Testis (tissue), 2 donors: Measurements from ENCODE around the gene EDEM3.

ENCODE experiments used
- POLR2A ChIP-seq: fragments of 450-650 bp; IDR thresholded peaks from one replicate; pipeline ENCODE4 v1.6.1; 2017; ENCODE audit warnings: antibody characterized with exemption, mild to moderate bottlenecking, moderate library complexity
- TF ChIP-seq, protein P1 (sequence below), 3 experiments: fragments of 450-650 bp in 2 of 3; fragments of 200-600 bp in 1 of 3; sonication (generic) in 1 of 3; IDR thresholded peaks; one replicate each; pipeline ENCODE4 v1.5.1; 2016 to 2019; ENCODE audit warnings: antibody characterized with exemption in 3 of 3, mild to moderate bottlenecking in 2 of 3, moderate library complexity in 1 of 3

DNA sequence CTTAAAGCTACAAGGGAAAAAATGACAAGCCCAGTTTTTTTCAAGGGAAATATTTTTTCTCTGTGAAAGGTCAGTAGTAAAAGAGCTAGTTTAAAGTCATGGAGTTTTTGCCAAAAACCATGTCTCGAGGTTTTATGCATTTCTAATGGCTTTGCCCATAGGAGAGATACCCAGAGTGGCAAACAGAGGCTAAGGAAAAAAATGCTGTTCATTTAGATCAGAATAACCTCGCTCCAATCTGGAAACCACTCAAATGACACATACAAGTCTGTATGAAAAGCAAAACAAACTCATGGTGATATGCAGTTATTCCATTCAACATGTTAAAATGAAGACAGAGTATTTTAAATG, 36.9 kb upstream of the EDEM3 start:
- TF ChIP-seq, protein P1, sequence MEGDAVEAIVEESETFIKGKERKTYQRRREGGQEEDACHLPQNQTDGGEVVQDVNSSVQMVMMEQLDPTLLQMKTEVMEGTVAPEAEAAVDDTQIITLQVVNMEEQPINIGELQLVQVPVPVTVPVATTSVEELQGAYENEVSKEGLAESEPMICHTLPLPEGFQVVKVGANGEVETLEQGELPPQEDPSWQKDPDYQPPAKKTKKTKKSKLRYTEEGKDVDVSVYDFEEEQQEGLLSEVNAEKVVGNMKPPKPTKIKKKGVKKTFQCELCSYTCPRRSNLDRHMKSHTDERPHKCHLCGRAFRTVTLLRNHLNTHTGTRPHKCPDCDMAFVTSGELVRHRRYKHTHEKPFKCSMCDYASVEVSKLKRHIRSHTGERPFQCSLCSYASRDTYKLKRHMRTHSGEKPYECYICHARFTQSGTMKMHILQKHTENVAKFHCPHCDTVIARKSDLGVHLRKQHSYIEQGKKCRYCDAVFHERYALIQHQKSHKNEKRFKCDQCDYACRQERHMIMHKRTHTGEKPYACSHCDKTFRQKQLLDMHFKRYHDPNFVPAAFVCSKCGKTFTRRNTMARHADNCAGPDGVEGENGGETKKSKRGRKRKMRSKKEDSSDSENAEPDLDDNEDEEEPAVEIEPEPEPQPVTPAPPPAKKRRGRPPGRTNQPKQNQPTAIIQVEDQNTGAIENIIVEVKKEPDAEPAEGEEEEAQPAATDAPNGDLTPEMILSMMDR (IDR thresholded peaks at IDR 0.05) = no peak
- TF ChIP-seq POLR2A = no peak
